ENCODE data around the gene UBE2J2. TPM values are rescaled to one million over a fixed set of nuclear protein-coding genes. Genes with fewer than 3 reads are reported as not detected.

UBE2J2 gene
- total and polyA plus RNA-seq, 4 donors: 36.0 to 57.4 (median 47.1) TPM

GRCh38 chr1:1255078-1255477, 18.6 kb downstream of the UBE2J2 start:
- Histone ChIP-seq H3K9me3 (ENCODE audit: control insufficient read depth in 4 of 4, insufficient read depth in 3 of 4, low read length in 3 of 4) (peaks cover 0 to 2% (median 0%) of the 10 kb centered on the region in 4 donors), H3K27ac (ENCODE audit: low read depth in 1 of 2, low read length in 1 of 2) (no peak overlapping the region), H3K36me3 (ENCODE audit: control insufficient read depth in 4 of 4, insufficient read depth in 4 of 4, low read length in 4 of 4) (peaks cover 4 to 52% (median 9%) of the 10 kb centered on the region in 4 donors), H3K4me1 (ENCODE audit: control insufficient read depth in 5 of 5, insufficient read depth in 5 of 5, low read length in 5 of 5) (peaks cover 0 to 2% (median 0%) of the 10 kb centered on the region in 5 donors), H3K27me3 (ENCODE audit: control insufficient read depth in 3 of 3, insufficient read depth in 3 of 3, low read length in 2 of 3) (no peaks in the 10 kb centered on the region), H3K9ac (ENCODE audit: insufficient read depth in 1 of 2, low read length in 2 of 2) (no peak overlapping the region), H3K4me3 (no peak overlapping the region)
- 95 to 96% methylated on average over 26 of the region's 26 CpGs for WGBS, 2 donors
- no peak for TF ChIP-seq CTCF (IDR thresholded peaks at IDR 0.05; ENCODE audit: control extremely low read depth, extremely low read depth)
- no peak for ATAC-seq (ENCODE audit: insufficient read depth, low FRiP score)
- no peak for DNase-seq

GRCh38 chr1:1254667-1254998, 19.0 kb downstream of the UBE2J2 start:
- Histone ChIP-seq H3K27me3 (ENCODE audit: control insufficient read depth in 3 of 3, insufficient read depth in 3 of 3, low read length in 2 of 3) (no peaks in the 10 kb centered on the region), H3K4me3 (no peak overlapping the region), H3K27ac (ENCODE audit: low read depth in 1 of 2, low read length in 1 of 2) (no peak overlapping the region), H3K36me3 (ENCODE audit: control insufficient read depth in 4 of 4, insufficient read depth in 4 of 4, low read length in 4 of 4) (peaks cover 3 to 48% (median 9%) of the 10 kb centered on the region in 4 donors), H3K9ac (ENCODE audit: insufficient read depth in 1 of 2, low read length in 2 of 2) (no peak overlapping the region), H3K4me1 (ENCODE audit: control insufficient read depth in 5 of 5, insufficient read depth in 5 of 5, low read length in 5 of 5) (peaks cover 0 to 2% (median 0%) of the 10 kb centered on the region in 5 donors), H3K9me3 (ENCODE audit: control insufficient read depth in 4 of 4, insufficient read depth in 3 of 4, low read length in 3 of 4) (peaks cover 0 to 2% (median 0%) of the 10 kb centered on the region in 4 donors)
- no peak for TF ChIP-seq CTCF (IDR thresholded peaks at IDR 0.05; ENCODE audit: control extremely low read depth, extremely low read depth)
- WGBS, 2 donors: 90 to 92% methylated on average over 21 of the region's 21 CpGs
- DNase-seq (no peak), ATAC-seq (ENCODE audit: insufficient read depth, low FRiP score) (no peak)

GRCh38 chr1:1253972-1254666, 19.5 kb downstream of the UBE2J2 start:
- H3K4me1 ChIP-seq (ENCODE audit: control insufficient read depth in 5 of 5, insufficient read depth in 5 of 5, low read length in 5 of 5): peaks cover 0 to 1% (median 0%) of the 10 kb centered on the region in 5 donors
- H3K27ac ChIP-seq (ENCODE audit: low read depth in 1 of 2, low read length in 1 of 2): no peak overlapping the region
- peaks cover 3 to 46% (median 9%) of the 10 kb centered on the region in 4 donors for H3K36me3 ChIP-seq (ENCODE audit: control insufficient read depth in 4 of 4, insufficient read depth in 4 of 4, low read length in 4 of 4)
- no peak for ATAC-seq (ENCODE audit: insufficient read depth, low FRiP score)
- no peak for TF ChIP-seq CTCF (IDR thresholded peaks at IDR 0.05; ENCODE audit: control extremely low read depth, extremely low read depth)
- no peaks in the 10 kb centered on the region for H3K27me3 ChIP-seq (ENCODE audit: control insufficient read depth in 3 of 3, insufficient read depth in 3 of 3, low read length in 2 of 3)
- 96 to 97% methylated on average over 49 to 50 of the region's 50 CpGs for WGBS, 2 donors
- H3K9me3 ChIP-seq (ENCODE audit: control insufficient read depth in 4 of 4, insufficient read depth in 3 of 4, low read length in 3 of 4): peaks cover 0 to under 1% (median 0%) of the 10 kb centered on the region in 4 donors
- H3K9ac ChIP-seq (ENCODE audit: insufficient read depth in 1 of 2, low read length in 2 of 2): no peak overlapping the region
- no peak overlapping the region for H3K4me3 ChIP-seq
- DNase-seq: no peak
